MCF 10A (cell line): Measurements from ENCODE around the gene PLCB1. TPM values are rescaled to one million over a fixed set of nuclear protein-coding genes. Genes with fewer than 3 reads are reported as not detected.

Experiments
- BruUV-seq: library from RNA; stranded (reverse); fragments of 400-500 nt; replicated peaks from 2 replicates; lab custom pipeline; 2021; lab: Mats Ljungman, UMichigan
- CTCF ChIA-PET: fragments of 300-600 bp; sonication (Branson Sonifier 250); formaldehyde crosslinking; extraction: SDS; loops from one replicate; lab custom pipeline; 2021; ENCODE audit warnings: antibody characterized with exemption, inconsistent platforms; lab: Yijun Ruan, JAX
- POLR2A ChIA-PET: fragments of 300-600, 350-650 bp; sonication (Branson Sonifier 250); formaldehyde crosslinking; extraction: SDS; loops from one replicate; lab custom pipeline; 2020; ENCODE audit warnings: antibody characterized with exemption, inconsistent platforms; lab: Yijun Ruan, JAX
- DNase-seq: peaks from one replicate; pipeline ENCODE4 v3.0.0-alpha.2; 2018; ENCODE audit not compliant: unreplicated experiment
- H3K27ac Mint-ChIP-seq: one replicate; pipeline ENCODE4 v1.8.0; 2022; ENCODE audit warnings: mild to moderate bottlenecking, low read depth, mixed read lengths; ENCODE audit not compliant: unreplicated experiment
- H3K27me3 Mint-ChIP-seq: one replicate; pipeline ENCODE4 v1.8.0; 2022; ENCODE audit warnings: mixed read lengths; ENCODE audit not compliant: insufficient read depth, unreplicated experiment
- H3K36me3 Mint-ChIP-seq: one replicate; pipeline ENCODE4 v1.8.0; 2022; ENCODE audit warnings: mild to moderate bottlenecking, moderate library complexity, mixed read lengths; ENCODE audit not compliant: insufficient read depth, unreplicated experiment
- H3K4me1 Mint-ChIP-seq: one replicate; pipeline ENCODE4 v1.8.0; 2022; ENCODE audit warnings: mixed read lengths; ENCODE audit not compliant: insufficient read depth, unreplicated experiment
- H3K4me3 Mint-ChIP-seq: one replicate; pipeline ENCODE4 v1.8.0; 2022; ENCODE audit warnings: mild to moderate bottlenecking, moderate library complexity, mixed read lengths; ENCODE audit not compliant: unreplicated experiment
- H3K9me3 Mint-ChIP-seq: one replicate; pipeline ENCODE4 v1.8.0; 2022; ENCODE audit warnings: mixed read lengths; ENCODE audit not compliant: unreplicated experiment
- intact Hi-C: fragments of 100-400 bp; cut with micrococcal nuclease; formaldehyde crosslinking; loops from 2 replicates; pipeline ENCODE4 v1.14.1; 2022
- total RNA-seq: library from RNA; stranded (reverse); gene quantifications from 2 replicates; pipeline ENCODE4 v1.2.3, GENCODE V29; 2022
- TF ChIP-seq, protein P1 (sequence below): fragments of 200-600 bp; IDR thresholded peaks from one replicate; pipeline ENCODE4 v1.8.0; 2022; ENCODE audit warnings: antibody characterized with exemption, mild to moderate bottlenecking; ENCODE audit not compliant: unreplicated experiment

The PLCB1 gene
- total RNA-seq, 1 experiment from 2014 or later = 5.9 TPM

DNA sequence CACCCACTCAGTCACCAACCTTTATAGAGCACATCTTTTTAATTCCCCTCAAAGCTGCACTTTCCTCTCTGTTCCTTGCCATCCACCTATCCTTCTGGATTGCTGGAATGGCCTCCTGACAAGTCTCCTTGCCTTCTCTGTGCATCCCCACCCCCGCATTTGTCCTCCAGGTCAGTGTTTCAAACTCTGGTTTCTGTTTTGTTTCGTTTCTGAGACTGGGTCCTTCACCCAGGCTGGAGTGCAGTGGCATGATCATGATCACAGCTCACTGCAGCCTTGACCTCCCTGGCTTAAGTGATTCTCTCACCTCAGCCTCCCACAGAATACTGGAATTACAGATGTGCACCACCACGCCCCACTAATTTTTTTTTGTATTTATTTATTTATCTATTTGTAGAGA lies 96.2 kb downstream of the PLCB1 start:
- no peak overlapping the region for H3K4me3 Mint-ChIP-seq
- BruUV-seq = no TSS peak
- H3K36me3 Mint-ChIP-seq = no peaks in the 10 kb centered on the region
- CTCF ChIA-PET = interaction anchor here (1.6 kb wide), 1 partner anchor 493 kb away, joined by 4 read pairs; no protein-coding TSS in a partner anchor
- TF ChIP-seq, protein P1, sequence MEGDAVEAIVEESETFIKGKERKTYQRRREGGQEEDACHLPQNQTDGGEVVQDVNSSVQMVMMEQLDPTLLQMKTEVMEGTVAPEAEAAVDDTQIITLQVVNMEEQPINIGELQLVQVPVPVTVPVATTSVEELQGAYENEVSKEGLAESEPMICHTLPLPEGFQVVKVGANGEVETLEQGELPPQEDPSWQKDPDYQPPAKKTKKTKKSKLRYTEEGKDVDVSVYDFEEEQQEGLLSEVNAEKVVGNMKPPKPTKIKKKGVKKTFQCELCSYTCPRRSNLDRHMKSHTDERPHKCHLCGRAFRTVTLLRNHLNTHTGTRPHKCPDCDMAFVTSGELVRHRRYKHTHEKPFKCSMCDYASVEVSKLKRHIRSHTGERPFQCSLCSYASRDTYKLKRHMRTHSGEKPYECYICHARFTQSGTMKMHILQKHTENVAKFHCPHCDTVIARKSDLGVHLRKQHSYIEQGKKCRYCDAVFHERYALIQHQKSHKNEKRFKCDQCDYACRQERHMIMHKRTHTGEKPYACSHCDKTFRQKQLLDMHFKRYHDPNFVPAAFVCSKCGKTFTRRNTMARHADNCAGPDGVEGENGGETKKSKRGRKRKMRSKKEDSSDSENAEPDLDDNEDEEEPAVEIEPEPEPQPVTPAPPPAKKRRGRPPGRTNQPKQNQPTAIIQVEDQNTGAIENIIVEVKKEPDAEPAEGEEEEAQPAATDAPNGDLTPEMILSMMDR = no peak
- H3K27ac Mint-ChIP-seq = no peak overlapping the region
- POLR2A ChIA-PET = interaction anchor here (1.2 to 1.4 kb wide), 2 partner anchors 11 to 12 kb away, joined by 3 to 4 read pairs; no protein-coding TSS in a partner anchor
- intact Hi-C loops = no loop called here
- H3K9me3 Mint-ChIP-seq = no peaks in the 10 kb centered on the region
- no peak for DNase-seq
- H3K4me1 Mint-ChIP-seq = peaks cover 3% of the 10 kb centered on the region
- H3K27me3 Mint-ChIP-seq = no peaks in the 10 kb centered on the region

DNA sequence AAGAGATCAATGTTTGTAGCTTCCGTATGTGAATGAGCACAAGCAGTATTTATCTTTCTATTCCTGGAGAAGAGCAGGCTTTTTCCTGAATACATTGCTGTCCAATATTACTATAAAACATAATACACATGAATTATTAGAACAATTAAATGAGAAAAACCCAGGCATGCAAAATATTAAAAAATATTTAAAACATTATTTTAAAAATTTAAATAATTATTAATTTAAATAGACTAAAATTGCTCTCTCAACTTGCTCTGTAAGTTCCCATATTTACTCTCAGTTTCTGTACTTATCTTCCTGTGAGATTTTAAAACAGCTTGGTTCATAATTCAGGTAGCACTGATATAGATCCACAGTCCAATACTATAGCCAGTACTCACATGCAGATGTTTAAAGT lies 97.0 kb downstream of the PLCB1 start:
- intact Hi-C loops = no loop called here
- ChIA-PET POLR2A (interaction anchor here (1.2 kb wide), 1 partner anchor 10 kb away, joined by 3 read pairs; no protein-coding TSS in a partner anchor), CTCF (interaction anchor here (0.6 to 1.6 kb wide), 2 partner anchors 98 to 492 kb away, joined by 3 to 4 read pairs; no protein-coding TSS in a partner anchor)
- DNase-seq = no peak
- Mint-ChIP-seq H3K9me3 (no peaks in the 10 kb centered on the region), H3K36me3 (no peaks in the 10 kb centered on the region), H3K27me3 (no peaks in the 10 kb centered on the region), H3K27ac (no peak overlapping the region), H3K4me1 (no peaks in the 10 kb centered on the region), H3K4me3 (no peak overlapping the region)
- TF ChIP-seq, protein P1 = no peak
- no TSS peak for BruUV-seq

DNA sequence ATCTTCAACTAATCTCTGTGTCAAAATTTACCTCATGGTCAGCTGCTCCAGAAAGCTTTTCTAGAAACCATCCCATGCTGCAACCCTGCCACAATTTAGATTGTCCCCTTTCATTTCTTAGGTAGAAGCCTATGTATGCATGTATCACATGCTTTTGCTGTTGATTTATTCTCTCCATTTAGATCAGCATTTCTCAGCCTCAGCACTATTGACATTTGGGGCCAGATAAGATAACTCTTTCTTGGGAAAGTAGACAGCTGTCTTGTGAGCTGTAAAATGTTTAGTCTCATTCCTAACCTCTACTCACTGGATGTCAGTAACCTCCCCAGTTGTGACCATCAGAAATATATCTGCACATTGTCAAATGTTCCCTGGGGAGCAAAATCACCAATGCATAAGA lies 99.0 kb downstream of the PLCB1 start:
- no peaks in the 10 kb centered on the region for H3K27me3 Mint-ChIP-seq
- no peak overlapping the region for H3K4me3 Mint-ChIP-seq
- H3K27ac Mint-ChIP-seq = no peak overlapping the region
- H3K36me3 Mint-ChIP-seq = no peaks in the 10 kb centered on the region
- POLR2A ChIA-PET = interaction anchor here (0.7 kb wide), 1 partner anchor 474 kb away, joined by 3 read pairs; no protein-coding TSS in a partner anchor
- H3K4me1 Mint-ChIP-seq = no peaks in the 10 kb centered on the region
- TF ChIP-seq, protein P1 = no peak
- intact Hi-C loops = no loop called here
- BruUV-seq = no TSS peak
- DNase-seq = no peak
- H3K9me3 Mint-ChIP-seq = no peaks in the 10 kb centered on the region
- CTCF ChIA-PET = interaction anchor here (0.6 kb wide), 1 partner anchor 49 kb away, joined by 3 read pairs; no protein-coding TSS in a partner anchor

DNA sequence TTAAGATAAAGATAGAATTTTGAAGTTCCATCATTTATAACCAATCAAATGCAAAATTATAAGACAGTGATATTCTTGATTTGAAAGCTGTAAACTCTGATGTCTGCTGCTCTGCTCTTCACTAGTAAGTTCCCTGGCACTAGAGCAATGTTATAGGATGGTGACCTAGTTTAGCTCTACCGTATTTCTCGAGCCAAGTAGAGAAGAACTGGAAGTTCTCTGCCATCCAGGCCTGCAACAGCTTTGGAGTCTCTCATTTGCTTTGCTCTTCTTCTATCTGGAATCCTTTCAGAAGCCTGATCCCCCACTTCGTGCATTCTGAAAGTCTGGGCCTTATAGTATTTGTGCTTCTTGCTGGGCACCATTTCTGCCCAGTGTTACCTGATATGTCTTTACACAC lies 100.3 kb downstream of the PLCB1 start:
- intact Hi-C loops = no loop called here
- ChIA-PET POLR2A (interaction anchor here (1.6 kb wide), 1 partner anchor 10 kb away, joined by 3 read pairs; no protein-coding TSS in a partner anchor), CTCF (interaction anchor here (0.6 to 1.0 kb wide), 2 partner anchors 15 to 28 kb away, joined by 3 read pairs; no protein-coding TSS in a partner anchor)
- no peaks in the 10 kb centered on the region for H3K27me3 Mint-ChIP-seq
- no peaks in the 10 kb centered on the region for H3K36me3 Mint-ChIP-seq
- H3K4me1 Mint-ChIP-seq = no peaks in the 10 kb centered on the region
- H3K27ac Mint-ChIP-seq = no peak overlapping the region
- DNase-seq = no peak
- H3K4me3 Mint-ChIP-seq = no peak overlapping the region
- H3K9me3 Mint-ChIP-seq = no peaks in the 10 kb centered on the region
- TF ChIP-seq, protein P1 = no peak
- no TSS peak for BruUV-seq
